Measurements from ENCODE around the gene CALHM2.

DNA sequence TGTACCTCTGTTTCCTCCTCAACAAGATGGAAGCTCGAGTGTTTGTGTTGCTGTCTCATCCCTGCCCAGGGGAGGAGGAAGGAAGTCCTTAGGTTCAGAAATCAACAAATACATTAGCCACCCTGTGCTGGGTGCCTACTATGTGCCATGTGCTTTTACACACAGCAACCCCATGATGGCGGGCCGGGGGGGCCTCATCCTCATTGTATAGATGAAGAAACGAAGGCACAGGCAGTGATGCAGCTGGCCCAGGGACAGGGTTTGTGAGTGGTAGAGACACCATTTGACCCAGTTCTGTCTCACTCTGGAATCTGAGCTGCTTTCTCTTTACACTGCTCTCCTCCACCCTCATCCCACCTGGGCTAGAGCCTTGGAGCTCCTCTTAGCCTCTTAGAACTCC is 1.9 kb upstream of the CALHM2 start:
- TF ChIP-seq GATA2 (IDR thresholded peaks at IDR 0.05; ENCODE audit: low read depth, low read length) (no peak), GATA3 (IDR thresholded peaks at IDR 0.05; ENCODE audit: low read depth, low read length) (no peak)

Measured in SH-SY5Y (cell line).